NCI-H460 (cell line): ENCODE data around the gene AMOTL2. TPM values are rescaled to one million over a fixed set of nuclear protein-coding genes. Genes with fewer than 3 reads are reported as not detected.

Source experiments
- small RNA-seq, 2 experiments: library from RNA; depleted of rRNA; stranded (forward); fragments of <200 nt; gene quantifications; one replicate each; pipeline ENCODE3, GENCODE V24; 2014
- total RNA-seq: library from RNA; depleted of rRNA; stranded (reverse); fragments of >200 nt; shearing (Covaris generic); gene quantifications from 2 replicates; pipeline ENCODE4 v1.2.3, GENCODE V29; 2014; rRNA removed

The AMOTL2 gene
- total RNA-seq, 1 experiment from 2014 or later, result 38.6 TPM

Small RNA genes lying within 50 kb of the gene (small RNA-seq; reads per million reads assigned to genes)
- 0 reads per million in 2 experiments for gene HMGN1P9
- gene MIR6827, result 0 reads per million in 2 experiments

Other genes starting within 250 kb of the AMOTL2 start
- 50.7 and 51.3 TPM in 2 replicates for gene RYK, start 123.6 kb downstream of the AMOTL2 start, total RNA-seq
- 67.6 and 69.1 TPM in 2 replicates for gene ANAPC13, start 111.5 kb upstream of the AMOTL2 start, total RNA-seq
- gene CEP63, start 111.6 kb upstream of the AMOTL2 start, total RNA-seq, result 19.1 and 20.8 TPM in 2 replicates